Neural progenitor cell (in vitro differentiated cells): ENCODE data around the gene EDC3.

Experiments used
- CTCF ChIP-seq: fragments of 200-600 bp; sonication (generic); IDR thresholded peaks from 2 replicates; pipeline ENCODE4 v1.5.1; 2017; ENCODE audit warnings: antibody characterized with exemption, mild to moderate bottlenecking
- EZH2 ChIP-seq: fragments of 200-600 bp; sonication (generic); IDR thresholded peaks from 2 replicates; pipeline ENCODE4 v1.6.1; 2017; ENCODE audit warnings: antibody characterized with exemption, mild to moderate bottlenecking, moderate library complexity
- EZH2phosphoT487 ChIP-seq: fragments of 200-600 bp; sonication (generic); IDR thresholded peaks from 2 replicates; pipeline ENCODE4 v1.6.1; 2017; ENCODE audit warnings: antibody characterized with exemption

- TF ChIP-seq EZH2 (no peak), CTCF (no peak), EZH2phosphoT487 (no peak)
Measured at GRCh38 chr15:74656935-74657535, 38.8 kb downstream of the EDC3 start.
